Muscle layer of colon (tissue), 2 donors: ENCODE measurements around the gene TMX4.
"Not testable (repeated sequence)": the region's sequence is repeated elsewhere in the genome, so short reads cannot be mapped to it uniquely, and the experiment has no call there.

Experiments
- H3K27ac ChIP-seq: one replicate; pipeline ENCODE4 v1.7.0; 2013; ENCODE audit warnings: low read depth, mild to moderate bottlenecking, low read length, moderate library complexity
- H3K27me3 ChIP-seq, 2 donors: one replicate each; pipeline ENCODE4 v1.7.0; 2013; ENCODE audit warnings: low read length in 2 of 2, mild to moderate bottlenecking in 2 of 2; ENCODE audit not compliant: insufficient read depth in 2 of 2, control insufficient read depth in 1 of 2
- H3K36me3 ChIP-seq: one replicate; pipeline ENCODE4 v1.7.0; 2013; ENCODE audit warnings: mild to moderate bottlenecking, low read length; ENCODE audit not compliant: insufficient read depth
- H3K4me1 ChIP-seq: one replicate; pipeline ENCODE4 v1.7.0; 2013; ENCODE audit warnings: mild to moderate bottlenecking, low read length; ENCODE audit not compliant: insufficient read depth
- H3K4me3 ChIP-seq, 2 donors: one replicate each; pipeline ENCODE4 v1.7.0; 2013; ENCODE audit warnings: low read length in 2 of 2, low read depth in 1 of 2, mild to moderate bottlenecking in 1 of 2, moderate library complexity in 1 of 2
- H3K9ac ChIP-seq: one replicate; pipeline ENCODE4 v1.7.0; 2013; ENCODE audit warnings: low read length
- H3K9me3 ChIP-seq: one replicate; pipeline ENCODE4 v1.7.0; 2013; ENCODE audit warnings: mild to moderate bottlenecking, low read length
- donor health status: abdominal sarcoma.
- donor health status: Adenocarcinoma of cecum.

Gene TMX4

GRCh38 chr20:7959484-7959883 lies 60.1 kb downstream of the TMX4 start:
- Histone ChIP-seq H3K36me3 (no peaks in the 10 kb centered on the region), H3K27me3 (no peaks in the 10 kb centered on the region), H3K27ac (no peak overlapping the region), H3K4me1 (no peaks in the 10 kb centered on the region), H3K9ac (no peak overlapping the region), H3K4me3 (no peak overlapping the region), H3K9me3 (no peaks in the 10 kb centered on the region)

DNA sequence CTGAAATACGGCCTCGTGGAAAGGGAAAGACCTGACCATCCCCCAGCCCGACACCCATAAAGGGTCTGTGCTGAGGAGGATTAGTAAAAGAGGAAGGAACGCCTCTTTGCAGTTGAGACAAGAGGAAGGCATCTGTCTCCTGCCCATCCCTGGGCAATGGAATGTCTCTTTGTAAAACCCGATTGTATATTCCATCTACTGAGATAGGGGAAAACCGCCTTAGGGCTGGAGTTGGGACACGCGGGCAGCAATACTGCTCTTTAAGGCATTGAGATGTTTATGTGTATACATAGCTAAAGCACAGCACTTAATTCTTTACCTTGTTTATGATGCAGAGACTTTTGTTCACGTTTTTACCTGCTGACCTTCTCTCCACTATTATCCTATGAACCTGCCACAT lies 63.0 kb downstream of the TMX4 start:
- not testable (repeated sequence) for H3K4me3 ChIP-seq, H3K9me3 ChIP-seq, H3K27ac ChIP-seq

GRCh38 chr20:7950387-7950786 lies 69.2 kb downstream of the TMX4 start:
- H3K9me3 ChIP-seq, result no peaks in the 10 kb centered on the region
- no peaks in the 10 kb centered on the region for H3K27me3 ChIP-seq
- H3K4me1 ChIP-seq, result no peaks in the 10 kb centered on the region
- H3K36me3 ChIP-seq, result no peaks in the 10 kb centered on the region
- no peak overlapping the region for H3K9ac ChIP-seq
- H3K4me3 ChIP-seq, result no peak overlapping the region
- H3K27ac ChIP-seq, result no peak overlapping the region

More for the DNA sequence above, 63.0 kb downstream of the TMX4 start:
- not testable (repeated sequence) for H3K4me1 ChIP-seq, H3K9ac ChIP-seq, H3K27me3 ChIP-seq, H3K36me3 ChIP-seq

DNA sequence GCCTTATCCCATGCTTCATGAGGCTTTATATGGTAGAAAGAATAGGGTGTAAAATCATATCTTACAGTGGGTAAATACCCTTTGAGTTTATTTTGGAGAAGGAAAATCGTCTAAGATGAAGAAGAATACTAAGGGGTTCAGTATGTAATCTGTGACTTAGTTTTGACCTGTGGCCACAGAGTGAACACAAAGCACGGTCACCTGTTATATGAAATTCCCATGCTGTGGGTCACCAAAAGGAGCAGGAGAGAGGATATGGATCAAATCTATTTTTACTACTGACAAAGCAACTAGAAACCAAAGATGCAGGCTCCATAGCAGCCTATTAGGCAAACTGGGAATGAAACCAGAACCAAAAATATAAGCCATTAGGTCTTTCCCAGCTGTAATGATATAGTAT lies 75.7 kb downstream of the TMX4 start:
- Histone ChIP-seq H3K27me3 (no peaks in the 10 kb centered on the region), H3K36me3 (no peaks in the 10 kb centered on the region), H3K9ac (no peak overlapping the region), H3K4me3 (no peak overlapping the region), H3K9me3 (no peaks in the 10 kb centered on the region), H3K4me1 (no peaks in the 10 kb centered on the region), H3K27ac (no peak overlapping the region)

DNA sequence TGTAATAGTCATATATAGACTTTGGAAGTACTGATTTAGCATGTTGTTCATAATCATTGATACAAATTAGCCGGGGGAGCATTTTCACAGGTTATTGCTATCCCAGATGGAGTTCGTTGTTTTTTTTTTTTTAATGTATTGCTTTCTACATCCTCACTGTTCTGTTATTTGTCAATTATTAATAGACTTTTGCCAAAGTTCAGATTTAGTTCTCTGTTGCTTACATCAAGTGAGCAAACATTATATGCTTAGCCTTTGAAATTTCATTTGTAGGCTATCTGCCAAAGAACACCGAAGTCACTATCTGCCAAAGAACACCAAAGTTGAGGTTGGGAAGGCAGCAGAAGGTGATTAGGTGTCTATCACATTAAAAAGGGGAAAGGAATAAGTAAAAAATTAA lies 79.2 kb downstream of the TMX4 start, which contains the start of gene HAO1:
Gene HAO1 (minus strand): TSS at position 118 of the 400 bp plus-strand sequence. CDS start 36 bp downstream, at position 82.
- Histone ChIP-seq H3K4me3 (no peak within 1 kb of the TSS), H3K27me3 (no peaks in the 10 kb centered on the region), H3K27ac (no peak within 1 kb of the TSS), H3K9me3 (no peaks in the 10 kb centered on the region), H3K4me1 (peaks cover 8% of the 10 kb centered on the region), H3K36me3 (no peaks in the 10 kb centered on the region), H3K9ac (no peak within 1 kb of the TSS)

GRCh38 chr20:7939663-7940062 lies 79.9 kb downstream of the TMX4 start:
- Histone ChIP-seq H3K9me3 (no peaks in the 10 kb centered on the region), H3K27ac (no peak overlapping the region), H3K4me1 (peaks cover 8% of the 10 kb centered on the region), H3K9ac (no peak overlapping the region), H3K27me3 (no peaks in the 10 kb centered on the region), H3K36me3 (no peaks in the 10 kb centered on the region), H3K4me3 (no peak overlapping the region)

DNA sequence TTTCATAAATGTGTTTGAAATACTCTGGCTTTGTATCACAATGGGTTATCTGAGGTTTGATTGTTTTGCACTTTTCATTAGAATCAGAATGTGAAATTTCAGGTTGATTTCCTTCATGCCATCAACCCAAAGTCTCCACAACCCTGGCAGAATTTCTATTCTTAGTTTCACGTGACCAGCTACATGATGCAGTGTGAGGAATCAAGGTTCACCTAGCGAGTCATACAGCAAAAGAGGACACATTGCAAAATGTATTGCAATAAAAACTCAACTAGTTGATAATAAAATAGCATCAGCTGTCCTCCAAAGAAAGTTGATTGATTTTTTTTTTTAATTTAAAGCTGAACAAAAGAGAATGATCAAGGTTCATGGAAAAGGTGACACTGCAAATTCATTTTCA lies 81.5 kb downstream of the TMX4 start:
- Histone ChIP-seq H3K36me3 (no peaks in the 10 kb centered on the region), H3K27ac (no peak overlapping the region), H3K9me3 (no peaks in the 10 kb centered on the region), H3K9ac (no peak overlapping the region), H3K4me3 (no peak overlapping the region), H3K27me3 (no peaks in the 10 kb centered on the region), H3K4me1 (peaks cover 8% of the 10 kb centered on the region)

DNA sequence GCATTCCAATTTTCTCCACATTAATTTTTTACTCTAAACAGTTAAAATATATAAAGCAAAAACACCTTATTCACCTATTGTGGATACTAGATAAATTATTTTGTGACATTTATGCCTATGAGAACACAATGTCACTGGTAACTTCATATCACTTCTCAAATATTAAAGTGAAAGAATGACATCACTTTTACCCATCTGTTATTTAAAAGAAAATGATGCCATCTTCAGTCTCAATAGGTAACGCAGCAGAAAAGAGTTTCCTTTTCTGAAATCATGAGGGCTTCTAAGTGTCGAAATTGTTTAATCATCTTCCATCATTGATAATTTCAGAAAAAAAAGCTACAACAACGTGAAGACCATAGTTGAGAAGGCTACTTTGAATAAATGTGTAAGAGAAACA lies 82.2 kb downstream of the TMX4 start:
- Histone ChIP-seq H3K36me3 (no peaks in the 10 kb centered on the region), H3K27ac (no peak overlapping the region), H3K9me3 (no peaks in the 10 kb centered on the region), H3K27me3 (no peaks in the 10 kb centered on the region), H3K4me3 (no peak overlapping the region), H3K9ac (no peak overlapping the region), H3K4me1 (peaks cover 8% of the 10 kb centered on the region)

GRCh38 chr20:7935027-7935551 lies 84.5 kb downstream of the TMX4 start:
- Histone ChIP-seq H3K9ac (no peak overlapping the region), H3K27ac (no peak overlapping the region), H3K27me3 (no peaks in the 10 kb centered on the region), H3K9me3 (no peaks in the 10 kb centered on the region), H3K36me3 (no peaks in the 10 kb centered on the region), H3K4me1 (peaks cover 8% of the 10 kb centered on the region), H3K4me3 (no peak overlapping the region)

- no peak overlapping the region for H3K9ac ChIP-seq
- H3K4me1 ChIP-seq, result peaks cover 8% of the 10 kb centered on the region
- no peaks in the 10 kb centered on the region for H3K27me3 ChIP-seq
- H3K4me3 ChIP-seq, result no peak overlapping the region
- no peak overlapping the region for H3K27ac ChIP-seq
- H3K9me3 ChIP-seq, result no peaks in the 10 kb centered on the region
- no peaks in the 10 kb centered on the region for H3K36me3 ChIP-seq
Observed at GRCh38 chr20:7933346-7933745, 86.2 kb downstream of the TMX4 start.

DNA sequence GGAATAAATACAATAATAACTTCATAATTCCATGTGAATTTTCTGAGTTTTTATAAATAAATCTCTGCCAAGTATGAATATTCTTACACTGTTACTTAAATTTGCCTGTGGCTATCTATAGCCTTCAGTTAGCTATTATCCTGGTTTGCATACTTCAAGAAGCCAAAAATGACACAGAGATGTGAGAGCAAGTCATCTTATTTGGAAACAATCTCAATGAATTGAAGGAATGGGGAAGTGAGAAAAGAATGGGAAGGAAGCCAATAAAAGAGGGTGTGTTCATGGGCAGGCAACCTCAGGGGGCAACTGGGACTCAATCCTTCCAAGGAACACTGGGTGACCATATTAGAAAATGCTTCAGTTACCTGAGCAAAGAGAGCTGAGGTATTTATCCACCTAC lies 89.2 kb downstream of the TMX4 start:
- Histone ChIP-seq H3K27ac (no peak overlapping the region), H3K4me1 (peaks cover under 1% of the 10 kb centered on the region), H3K36me3 (no peaks in the 10 kb centered on the region), H3K9ac (no peak overlapping the region), H3K9me3 (no peaks in the 10 kb centered on the region), H3K27me3 (no peaks in the 10 kb centered on the region), H3K4me3 (no peak overlapping the region)
